Measurements from ENCODE around the gene EPHB6. TPM values are rescaled to one million over a fixed set of nuclear protein-coding genes. Genes with fewer than 3 reads are reported as not detected.

Gene EPHB6
- total RNA-seq, 4 donors from 2014 or later = 3.3 to 10.5 (median 5.5) TPM

- DNase-seq (ENCODE audit: extremely low spot score) = no peak
- H3K4me1 ChIP-seq = no peaks in the 10 kb centered on the region
- TF ChIP-seq EP300 (IDR thresholded peaks at IDR 0.05) (no peak), POLR2A (IDR thresholded peaks at IDR 0.05; ENCODE audit: low read depth) (no peak), POLR2AphosphoS5 (IDR thresholded peaks at IDR 0.05) (no peak), CTCF (IDR thresholded peaks at IDR 0.05) (no peak)
- no peaks in the 10 kb centered on the region for H3K36me3 ChIP-seq
- H3K27me3 ChIP-seq = peaks cover 0 to 57% (median 0%) of the 10 kb centered on the region in 4 donors
- intact Hi-C loops (cut with DNase I) = no loop called here
- H3K27ac ChIP-seq (replicated peaks in 1 of 4) = no peak overlapping the region
- no peaks in the 10 kb centered on the region for H3K9me3 ChIP-seq
- no peak overlapping the region for H3K4me3 ChIP-seq
- WGBS = 87% methylated on average over 9 of the region's 9 CpGs
Observed at GRCh38 chr7:142881586-142882337, 26.9 kb downstream of the EPHB6 start.

GRCh38 chr7:142882338-142882678 lies 27.4 kb downstream of the EPHB6 start:
- Histone ChIP-seq H3K4me1 (no peaks in the 10 kb centered on the region), H3K27ac (replicated peaks in 1 of 4) (no peak overlapping the region), H3K4me3 (no peak overlapping the region), H3K36me3 (no peaks in the 10 kb centered on the region), H3K27me3 (peaks cover 0 to 54% (median 0%) of the 10 kb centered on the region in 4 donors), H3K9me3 (no peaks in the 10 kb centered on the region)
- 85% methylated on average over 5 of the region's 5 CpGs for WGBS
- intact Hi-C loops (cut with DNase I) = no loop called here
- TF ChIP-seq CTCF (IDR thresholded peaks at IDR 0.05) = no peak
- TF ChIP-seq POLR2AphosphoS5 (IDR thresholded peaks at IDR 0.05) = no peak
- no peak for TF ChIP-seq EP300 (IDR thresholded peaks at IDR 0.05)
- TF ChIP-seq POLR2A (IDR thresholded peaks at IDR 0.05; ENCODE audit: low read depth) = no peak
- DNase-seq (ENCODE audit: extremely low spot score) = no peak

- Histone ChIP-seq H3K27ac (replicated peaks in 1 of 4) (no peak overlapping the region), H3K4me1 (no peaks in the 10 kb centered on the region), H3K9me3 (no peaks in the 10 kb centered on the region), H3K36me3 (no peaks in the 10 kb centered on the region), H3K4me3 (no peak overlapping the region), H3K27me3 (peaks cover 0 to 54% (median 0%) of the 10 kb centered on the region in 4 donors)
- no peak for TF ChIP-seq EP300 (IDR thresholded peaks at IDR 0.05)
- WGBS = 88% methylated on average over 10 of the region's 10 CpGs
- intact Hi-C loops (cut with DNase I) = no loop called here
- no peak for DNase-seq (ENCODE audit: extremely low spot score)
Observed at GRCh38 chr7:142883145-142883544, 28.3 kb downstream of the EPHB6 start.

GRCh38 chr7:142883571-142884285 lies 28.9 kb downstream of the EPHB6 start:
- Histone ChIP-seq H3K4me1 (no peaks in the 10 kb centered on the region), H3K27ac (replicated peaks in 1 of 4) (no peak overlapping the region), H3K4me3 (no peak overlapping the region), H3K36me3 (no peaks in the 10 kb centered on the region), H3K27me3 (peaks cover 0 to 57% (median 0%) of the 10 kb centered on the region in 4 donors), H3K9me3 (no peaks in the 10 kb centered on the region)
- no peak for DNase-seq (ENCODE audit: extremely low spot score)
- 63% methylated on average over 3 of the region's 7 CpGs for WGBS
- TF ChIP-seq CTCF (IDR thresholded peaks at IDR 0.05) = no peak
- no peak for TF ChIP-seq POLR2A (IDR thresholded peaks at IDR 0.05; ENCODE audit: low read depth)
- no peak for TF ChIP-seq EP300 (IDR thresholded peaks at IDR 0.05)
- TF ChIP-seq POLR2AphosphoS5 (IDR thresholded peaks at IDR 0.05) = no peak
- intact Hi-C loops (cut with DNase I) = no loop called here

GRCh38 chr7:142884286-142884640 lies 29.4 kb downstream of the EPHB6 start:
- Histone ChIP-seq H3K4me1 (no peaks in the 10 kb centered on the region), H3K27ac (replicated peaks in 1 of 4) (no peak overlapping the region), H3K4me3 (no peak overlapping the region), H3K9me3 (no peaks in the 10 kb centered on the region), H3K27me3 (peaks cover 0 to 62% (median 0%) of the 10 kb centered on the region in 4 donors), H3K36me3 (no peaks in the 10 kb centered on the region)
- 73% methylated on average over 3 of the region's 4 CpGs for WGBS
- TF ChIP-seq CTCF (IDR thresholded peaks at IDR 0.05) (no peak), POLR2A (IDR thresholded peaks at IDR 0.05; ENCODE audit: low read depth) (no peak), POLR2AphosphoS5 (IDR thresholded peaks at IDR 0.05) (no peak), EP300 (IDR thresholded peaks at IDR 0.05) (no peak)
- intact Hi-C loops (cut with DNase I) = no loop called here
- no peak for DNase-seq (ENCODE audit: extremely low spot score)
